Uterus (tissue), 4 donors: ENCODE measurements around the gene ZNF407. TPM values are rescaled to one million over a fixed set of nuclear protein-coding genes. Genes with fewer than 3 reads are reported as not detected.

Experiments used
- DNase-seq, 2 donors: peaks; one replicate each; pipeline ENCODE4 v3.0.0-alpha.2; 2019 to 2020
- H3K27ac ChIP-seq, 2 donors: fragments of 200-600 bp; sonication (generic); 1 replicate in 1 of 2; 2 replicates in 1 of 2; pipeline ENCODE4 v1.5.1; 2016 to 2018
- H3K27me3 ChIP-seq, 2 donors: fragments of 200-600 bp; sonication (generic); one replicate each; pipeline ENCODE4 v1.5.1; 2018 to 2019; ENCODE audit warnings: control low read depth in 1 of 2
- H3K36me3 ChIP-seq, 2 donors: fragments of 200-600 bp; sonication (generic); one replicate each; pipeline ENCODE4 v1.5.1; 2019; ENCODE audit warnings: control low read depth in 1 of 2
- H3K4me1 ChIP-seq, 2 donors: fragments of 200-600 bp; sonication (generic); one replicate each; pipeline ENCODE4 v1.5.1; 2018 to 2019; ENCODE audit warnings: control low read depth in 1 of 2
- H3K4me3 ChIP-seq, 2 donors: fragments of 200-600 bp; sonication (generic); 1 replicate in 1 of 2; 2 replicates in 1 of 2; pipeline ENCODE4 v1.5.1; 2018 to 2019; ENCODE audit warnings: mild to moderate bottlenecking in 1 of 2
- H3K9me3 ChIP-seq, 2 donors: fragments of 200-600 bp; sonication (generic); one replicate each; pipeline ENCODE4 v1.5.1; 2019; ENCODE audit warnings: control low read depth in 1 of 2
- POLR2A ChIP-seq, 2 donors: fragments of 450-650 bp; IDR thresholded peaks; one replicate each; pipeline ENCODE4 v1.6.1; 2016; ENCODE audit warnings: antibody characterized with exemption in 2 of 2, mild to moderate bottlenecking in 1 of 2, moderate library complexity in 1 of 2
- intact Hi-C: fragments of 100-400 bp; cut with DNase I; formaldehyde crosslinking; loops from one replicate; pipeline ENCODE4 v1.15.1; 2023; ENCODE audit warnings: low total_unique reads
- total RNA-seq, 4 donors: library from RNA; depleted of rRNA in 3 of 4; stranded (reverse); fragments of >200 nt in 3 of 4; gene quantifications; one replicate each; pipeline versions ENCODE4 v1.1.0 to v1.2.4, GENCODE V29; 2014 to 2023
- TF ChIP-seq, protein P1 (sequence below), 4 experiments: fragments of 200-600 bp in 2 of 4; fragments of 450-650 bp in 2 of 4; sonication (generic) in 2 of 4; IDR thresholded peaks; one replicate each; pipeline ENCODE4 v1.5.1; 2016 to 2019; ENCODE audit warnings: antibody characterized with exemption in 4 of 4, mild to moderate bottlenecking in 2 of 4, moderate library complexity in 1 of 4
- donor health status: DM: yes; HTN: yes; CAD: no.

The ZNF407 gene
- total RNA-seq, 4 donors from 2014 or later: 10.6 to 38.9 (median 23.7) TPM

DNA sequence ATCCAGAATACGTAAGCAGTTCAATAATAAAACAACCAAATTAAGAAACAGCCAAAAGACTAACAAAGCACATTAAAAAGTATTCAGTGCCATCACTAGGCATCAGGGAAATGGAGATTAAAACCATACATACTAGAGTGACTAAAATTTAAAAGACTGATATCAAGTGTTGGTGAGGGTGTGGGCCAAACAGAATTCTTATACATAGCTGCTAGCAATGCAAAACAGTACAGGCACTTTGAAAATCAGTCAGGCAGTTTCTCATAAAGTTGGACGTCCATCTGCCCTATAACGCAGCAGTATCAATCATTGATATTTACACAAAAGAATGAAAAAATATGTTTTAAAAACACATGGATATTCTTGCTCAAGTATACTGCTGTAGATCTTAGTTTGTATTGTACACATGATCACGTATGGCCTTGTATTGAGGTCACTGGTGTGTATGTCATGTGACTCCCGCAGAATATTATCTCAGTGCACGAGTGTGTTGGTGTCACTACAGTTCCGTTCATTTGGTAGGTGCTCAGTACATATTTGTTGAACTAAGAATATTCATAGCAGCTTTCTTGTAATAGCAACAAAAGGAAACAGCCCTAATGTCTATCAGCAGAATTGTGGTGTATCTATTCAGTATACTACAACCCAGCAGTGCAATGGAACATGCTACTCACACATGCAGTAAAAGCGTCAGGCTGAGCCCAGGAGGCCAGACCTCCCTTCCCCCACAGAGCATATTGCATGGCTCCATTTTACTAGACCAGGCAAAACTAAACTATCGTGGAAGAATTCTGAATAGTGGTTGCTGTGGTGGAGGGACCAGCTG is 28.6 kb downstream of the ZNF407 start:
- no peaks in the 10 kb centered on the region for H3K4me1 ChIP-seq
- H3K4me3 ChIP-seq: no peak overlapping the region
- intact Hi-C loops: no loop called here
- no peaks in the 10 kb centered on the region for H3K27me3 ChIP-seq
- DNase-seq: no peak
- TF ChIP-seq, protein P1, sequence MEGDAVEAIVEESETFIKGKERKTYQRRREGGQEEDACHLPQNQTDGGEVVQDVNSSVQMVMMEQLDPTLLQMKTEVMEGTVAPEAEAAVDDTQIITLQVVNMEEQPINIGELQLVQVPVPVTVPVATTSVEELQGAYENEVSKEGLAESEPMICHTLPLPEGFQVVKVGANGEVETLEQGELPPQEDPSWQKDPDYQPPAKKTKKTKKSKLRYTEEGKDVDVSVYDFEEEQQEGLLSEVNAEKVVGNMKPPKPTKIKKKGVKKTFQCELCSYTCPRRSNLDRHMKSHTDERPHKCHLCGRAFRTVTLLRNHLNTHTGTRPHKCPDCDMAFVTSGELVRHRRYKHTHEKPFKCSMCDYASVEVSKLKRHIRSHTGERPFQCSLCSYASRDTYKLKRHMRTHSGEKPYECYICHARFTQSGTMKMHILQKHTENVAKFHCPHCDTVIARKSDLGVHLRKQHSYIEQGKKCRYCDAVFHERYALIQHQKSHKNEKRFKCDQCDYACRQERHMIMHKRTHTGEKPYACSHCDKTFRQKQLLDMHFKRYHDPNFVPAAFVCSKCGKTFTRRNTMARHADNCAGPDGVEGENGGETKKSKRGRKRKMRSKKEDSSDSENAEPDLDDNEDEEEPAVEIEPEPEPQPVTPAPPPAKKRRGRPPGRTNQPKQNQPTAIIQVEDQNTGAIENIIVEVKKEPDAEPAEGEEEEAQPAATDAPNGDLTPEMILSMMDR (IDR thresholded peaks at IDR 0.05): no peak
- no peak for TF ChIP-seq POLR2A (IDR thresholded peaks at IDR 0.05)
- no peaks in the 10 kb centered on the region for H3K36me3 ChIP-seq
- H3K9me3 ChIP-seq: no peaks in the 10 kb centered on the region
- H3K27ac ChIP-seq: no peak overlapping the region

DNA sequence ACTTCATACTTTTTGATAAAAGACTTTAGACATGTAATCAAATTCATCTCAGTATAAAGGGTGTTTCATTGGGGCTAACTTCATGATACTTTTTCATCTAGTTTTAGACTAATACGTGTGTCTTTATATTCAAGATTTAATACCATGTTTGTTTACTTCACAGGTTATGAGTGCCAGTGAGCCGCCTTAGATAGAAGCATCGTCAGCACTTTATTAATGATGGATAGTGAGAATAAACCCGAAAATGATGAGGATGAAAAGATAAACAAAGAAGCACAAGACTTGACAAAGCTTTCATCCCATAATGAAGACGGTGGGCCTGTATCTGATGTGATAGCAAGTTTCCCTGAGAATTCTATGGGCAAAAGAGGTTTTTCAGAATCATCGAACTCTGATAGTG is 33.1 kb downstream of the ZNF407 start:
- no peak overlapping the region for H3K4me3 ChIP-seq
- no peak overlapping the region for H3K27ac ChIP-seq
- TF ChIP-seq POLR2A (IDR thresholded peaks at IDR 0.05): no peak
- TF ChIP-seq, protein P1 (IDR thresholded peaks at IDR 0.05): no peak
- no peaks in the 10 kb centered on the region for H3K4me1 ChIP-seq
- no peaks in the 10 kb centered on the region for H3K9me3 ChIP-seq
- no peaks in the 10 kb centered on the region for H3K27me3 ChIP-seq
- intact Hi-C loops: no loop called here
- DNase-seq: no peak
- H3K36me3 ChIP-seq: no peaks in the 10 kb centered on the region

DNA sequence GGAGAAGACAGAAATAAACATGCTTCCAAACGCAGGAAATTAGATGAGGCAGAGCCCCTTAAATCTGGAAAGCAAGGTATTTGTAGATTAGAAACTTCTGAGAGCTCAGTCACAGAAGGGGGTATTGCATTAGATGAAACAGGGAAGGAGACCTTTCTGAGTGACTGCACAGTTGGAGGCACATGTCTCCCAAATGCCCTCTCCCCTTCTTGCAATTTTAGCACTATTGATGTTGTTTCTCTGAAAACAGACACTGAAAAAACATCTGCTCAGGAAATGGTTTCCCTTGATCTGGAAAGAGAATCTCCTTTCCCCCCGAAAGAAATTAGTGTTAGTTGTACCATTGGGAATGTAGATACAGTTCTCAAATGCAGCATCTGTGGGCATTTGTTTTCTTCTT is 33.5 kb downstream of the ZNF407 start:
- no peak for DNase-seq
- no peaks in the 10 kb centered on the region for H3K9me3 ChIP-seq

DNA sequence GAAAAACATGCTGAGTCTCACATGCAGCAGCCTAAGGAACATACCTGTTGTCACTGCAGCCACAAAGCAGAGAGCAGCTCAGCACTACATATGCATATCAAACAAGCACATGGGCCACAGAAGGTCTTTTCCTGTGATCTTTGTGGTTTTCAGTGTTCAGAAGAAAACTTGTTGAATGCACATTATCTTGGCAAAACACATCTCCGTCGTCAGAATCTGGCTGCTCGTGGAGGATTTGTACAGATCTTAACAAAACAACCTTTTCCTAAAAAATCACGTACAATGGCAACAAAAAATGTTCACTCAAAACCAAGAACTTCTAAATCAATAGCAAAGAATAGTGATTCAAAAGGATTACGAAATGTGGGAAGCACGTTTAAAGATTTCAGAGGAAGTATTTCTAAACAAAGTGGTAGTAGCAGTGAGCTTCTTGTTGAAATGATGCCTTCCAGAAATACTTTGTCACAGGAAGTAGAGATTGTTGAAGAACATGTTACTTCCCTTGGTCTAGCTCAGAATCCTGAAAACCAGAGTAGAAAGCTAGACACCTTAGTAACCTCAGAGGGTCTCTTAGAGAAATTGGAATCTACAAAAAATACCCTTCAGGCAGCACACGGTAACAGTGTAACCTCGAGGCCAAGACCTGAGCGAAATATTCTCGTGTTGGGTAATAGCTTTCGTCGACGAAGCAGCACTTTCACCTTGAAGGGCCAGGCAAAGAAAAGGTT is 34.1 kb downstream of the ZNF407 start:
- intact Hi-C loops: no loop called here
- Histone ChIP-seq H3K27ac (no peak overlapping the region), H3K4me1 (no peaks in the 10 kb centered on the region), H3K9me3 (no peaks in the 10 kb centered on the region), H3K4me3 (no peak overlapping the region), H3K36me3 (no peaks in the 10 kb centered on the region), H3K27me3 (no peaks in the 10 kb centered on the region)
- TF ChIP-seq, protein P1 (IDR thresholded peaks at IDR 0.05): no peak
- no peak for TF ChIP-seq POLR2A (IDR thresholded peaks at IDR 0.05)
- DNase-seq: no peak

More for the DNA sequence above, 33.5 kb downstream of the ZNF407 start:
- Histone ChIP-seq H3K36me3 (no peaks in the 10 kb centered on the region), H3K4me3 (no peak overlapping the region), H3K4me1 (no peaks in the 10 kb centered on the region), H3K27ac (no peak overlapping the region), H3K27me3 (no peaks in the 10 kb centered on the region)
- no peak for TF ChIP-seq POLR2A (IDR thresholded peaks at IDR 0.05)
- TF ChIP-seq, protein P1 (IDR thresholded peaks at IDR 0.05): no peak
- intact Hi-C loops: no loop called here

DNA sequence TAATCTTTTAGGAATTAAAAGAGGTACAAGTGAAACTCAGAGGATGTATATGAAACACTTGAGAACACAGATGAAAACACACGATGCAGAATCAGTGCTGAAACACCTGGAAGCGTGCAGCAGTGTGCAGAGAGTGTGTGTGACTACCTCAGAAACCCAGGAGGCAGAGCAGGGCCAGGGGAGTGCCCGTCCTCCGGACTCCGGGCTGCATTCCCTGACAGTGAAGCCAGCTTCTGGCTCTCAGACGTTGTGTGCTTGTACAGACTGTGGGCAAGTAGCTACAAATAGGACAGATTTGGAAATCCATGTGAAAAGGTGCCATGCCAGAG is 34.6 kb downstream of the ZNF407 start:
- Histone ChIP-seq H3K27me3 (no peaks in the 10 kb centered on the region), H3K36me3 (no peaks in the 10 kb centered on the region), H3K4me1 (no peaks in the 10 kb centered on the region), H3K9me3 (no peaks in the 10 kb centered on the region), H3K4me3 (no peak overlapping the region), H3K27ac (no peak overlapping the region)
- no peak for TF ChIP-seq POLR2A (IDR thresholded peaks at IDR 0.05)
- TF ChIP-seq, protein P1 (IDR thresholded peaks at IDR 0.05): no peak
- DNase-seq: no peak
- intact Hi-C loops: no loop called here
